Ovary (tissue), 9 donors: Measurements from ENCODE around the gene NCAM1. TPM values are rescaled to one million over a fixed set of nuclear protein-coding genes. Genes with fewer than 3 reads are reported as not detected.

Source experiments
- DNase-seq, 5 donors: peaks; one replicate each; pipeline ENCODE4 v3.0.0-alpha.2; 2019 to 2020
- H3K27ac ChIP-seq, 2 donors: fragments of 200-600 bp; one replicate each; pipeline versions ENCODE4 v1.5.1 to v1.8.0; 2019 to 2022
- H3K27me3 ChIP-seq: fragments of 200-600 bp; one replicate; pipeline ENCODE4 v1.8.0; 2022
- H3K36me3 ChIP-seq: fragments of 200-600 bp; sonication (generic); one replicate; pipeline ENCODE4 v1.5.1; 2019
- H3K4me1 ChIP-seq: one replicate; pipeline ENCODE4 v1.8.1; 2013; ENCODE audit warnings: mild to moderate bottlenecking, moderate library complexity; ENCODE audit not compliant: insufficient read depth
- H3K4me3 ChIP-seq: fragments of 200-600 bp; sonication (generic); one replicate; pipeline ENCODE4 v1.5.1; 2017
- H3K9me3 ChIP-seq, 2 donors: fragments of 200-600 bp in 1 of 2; sonication (generic) in 1 of 2; one replicate each; pipeline versions ENCODE4 v1.5.1 to v1.8.1; 2013 to 2019; ENCODE audit warnings: mild to moderate bottlenecking in 1 of 2, moderate library complexity in 1 of 2
- CTCF ChIP-seq, 3 donors: fragments of 450-650 bp in 2 of 3; fragments of 200-600 bp in 1 of 3; IDR thresholded peaks; one replicate each; pipeline versions ENCODE4 v1.5.1 to v1.8.0; 2016 to 2022; ENCODE audit warnings: antibody characterized with exemption in 3 of 3, mild to moderate bottlenecking in 1 of 3
- EP300 ChIP-seq: sonication (generic); formaldehyde crosslinking; IDR thresholded peaks from one replicate; pipeline ENCODE4 v1.6.1; 2017; ENCODE audit warnings: antibody characterized with exemption
- POLR2A ChIP-seq: fragments of 450-650 bp; IDR thresholded peaks from one replicate; pipeline ENCODE4 v1.6.1; 2017; ENCODE audit warnings: antibody characterized with exemption, mild to moderate bottlenecking, moderate library complexity
- WGBS, 3 donors: extraction: QIAGEN DNeasy Blood & Tissue Kit in 1 of 3; methylation state at CpG; one replicate each; pipeline versions ENCODE4 v1.1.5 to v1.1.7; 2013 to 2017; 5-methylcytosine and 5-hydroxymethylcytosine counted together
- intact Hi-C, 4 donors: fragments of 100-400 bp; cut with DNase I; formaldehyde crosslinking; loops; one replicate each; pipeline versions ENCODE4 v1.11.0 to v1.15.1; 2022 to 2023
- polyA plus RNA-seq, 2 donors: library from polyadenylated mRNA; stranded (reverse); fragments of 200-250 nt in 1 of 2; fragments of 350-450 nt in 1 of 2; fragmentation: Illumina TruSeq in 1 of 2; extraction: RNeasy Lipid Tissue Mini Kit (QIAGEN cat#74804) in 1 of 2; gene quantifications; one replicate each; pipeline ENCODE4 v1.2.3, GENCODE V29; 2013 to 2014
- total RNA-seq, 7 donors: library from RNA; depleted of rRNA in 2 of 7; stranded (reverse); fragments of >200 nt in 2 of 7; fragmentation: NEBNext Ultra II Directional in 3 of 7; extraction: Animal tissue kit (Norgen Biotek cat#: 25700) in 3 of 7; gene quantifications; one replicate each; pipeline versions ENCODE4 v1.1.0 to v1.2.4, GENCODE V29; 2016 to 2023
- donor health status: DM: no; HTN: no; CAD: no; lungs with moderate emphysema.
- donor health status: DM: no; HTN: no; CAD: no.
- donor health status: Bipolar disorder and iron deficiency.
- donor health status: DM: yes; HTN: yes; CAD: no.
- donor health status: DM: no; HTN: no; CAD: no.
- donor health status: DM: yes; HTN: yes; CAD: no.

Gene NCAM1
- total and polyA plus RNA-seq, 9 donors, result 23.0 to 194 (median 106) TPM

DNA sequence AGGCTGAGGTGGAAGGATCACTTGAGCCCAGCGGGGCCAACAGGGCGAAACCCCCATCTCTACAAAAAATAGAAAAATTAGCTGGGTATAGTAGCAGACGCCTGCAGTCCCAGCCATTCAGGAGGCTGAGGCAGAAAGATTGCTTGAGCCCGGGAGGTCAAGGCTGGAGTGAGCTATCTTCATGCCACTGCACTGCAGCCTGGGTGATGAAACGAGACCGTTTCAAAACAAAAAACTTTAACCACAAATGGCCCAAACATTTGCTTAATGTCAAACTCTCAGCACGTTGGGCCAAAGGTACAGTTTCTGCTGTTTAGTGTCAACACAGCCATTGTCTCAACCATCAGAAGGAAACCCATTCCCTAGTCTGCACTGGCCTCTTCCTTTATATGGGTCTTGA is 284.0 kb downstream of the NCAM1 start:
- Histone ChIP-seq H3K27me3 (no peaks in the 10 kb centered on the region), H3K9me3 (no peaks in the 10 kb centered on the region), H3K36me3 (no peaks in the 10 kb centered on the region), H3K4me3 (no peak overlapping the region), H3K27ac (no peak overlapping the region), H3K4me1 (peaks cover 5% of the 10 kb centered on the region)
- DNase-seq, result no peak
- WGBS, 3 donors, result 66 to 72% (median 69%) methylated on average over 7 of the region's 7 CpGs
- intact Hi-C loops, result no loop called here
- TF ChIP-seq POLR2A, result no peak
- TF ChIP-seq EP300, result no peak
- TF ChIP-seq CTCF (IDR thresholded peaks at IDR 0.05), result no peak

DNA sequence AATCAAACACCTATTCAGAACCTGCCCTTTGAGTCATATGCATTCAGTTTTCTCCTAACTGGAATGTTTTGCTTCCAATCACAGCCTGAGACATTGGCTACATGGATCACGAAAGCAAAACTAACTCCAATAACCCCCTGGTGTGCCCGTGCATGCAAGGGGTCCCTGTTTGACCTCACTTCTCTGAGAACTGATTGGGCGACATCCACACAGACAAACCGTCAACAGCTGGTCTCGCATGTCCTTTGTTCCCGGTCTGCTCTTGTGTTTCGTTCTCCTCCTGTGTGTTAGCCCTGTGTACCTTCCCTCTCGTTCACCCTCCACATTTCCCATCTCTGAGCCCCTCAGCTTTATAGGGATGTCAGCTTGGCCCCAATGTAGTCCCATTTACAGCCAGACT is 286.0 kb downstream of the NCAM1 start:
- no peak overlapping the region for H3K4me3 ChIP-seq
- H3K9me3 ChIP-seq, result no peaks in the 10 kb centered on the region
- H3K4me1 ChIP-seq, result peaks cover 1% of the 10 kb centered on the region
- 88 to 92% (median 90%) methylated on average over 8 of the region's 8 CpGs for WGBS, 3 donors
- H3K27ac ChIP-seq, result no peak overlapping the region
- H3K36me3 ChIP-seq, result no peaks in the 10 kb centered on the region
- intact Hi-C loops, result no loop called here
- H3K27me3 ChIP-seq, result no peaks in the 10 kb centered on the region
- TF ChIP-seq POLR2A (no peak), CTCF (IDR thresholded peaks at IDR 0.05) (no peak), EP300 (no peak)
- DNase-seq, result no peak

- H3K36me3 ChIP-seq, result no peaks in the 10 kb centered on the region
- WGBS, 3 donors, result 69 to 86% (median 81%) methylated on average over 6 of the region's 6 CpGs
- H3K27ac ChIP-seq, result no peak overlapping the region
- peaks cover 1% of the 10 kb centered on the region for H3K4me1 ChIP-seq
- intact Hi-C loops, result no loop called here
- DNase-seq, result no peak
- H3K9me3 ChIP-seq, result no peaks in the 10 kb centered on the region
- no peak for TF ChIP-seq CTCF (IDR thresholded peaks at IDR 0.05)
- TF ChIP-seq EP300, result no peak
- no peak for TF ChIP-seq POLR2A
- H3K4me3 ChIP-seq, result no peak overlapping the region
- H3K27me3 ChIP-seq, result no peaks in the 10 kb centered on the region
Measured at GRCh38 chr11:113247966-113248365, 286.7 kb downstream of the NCAM1 start.

DNA sequence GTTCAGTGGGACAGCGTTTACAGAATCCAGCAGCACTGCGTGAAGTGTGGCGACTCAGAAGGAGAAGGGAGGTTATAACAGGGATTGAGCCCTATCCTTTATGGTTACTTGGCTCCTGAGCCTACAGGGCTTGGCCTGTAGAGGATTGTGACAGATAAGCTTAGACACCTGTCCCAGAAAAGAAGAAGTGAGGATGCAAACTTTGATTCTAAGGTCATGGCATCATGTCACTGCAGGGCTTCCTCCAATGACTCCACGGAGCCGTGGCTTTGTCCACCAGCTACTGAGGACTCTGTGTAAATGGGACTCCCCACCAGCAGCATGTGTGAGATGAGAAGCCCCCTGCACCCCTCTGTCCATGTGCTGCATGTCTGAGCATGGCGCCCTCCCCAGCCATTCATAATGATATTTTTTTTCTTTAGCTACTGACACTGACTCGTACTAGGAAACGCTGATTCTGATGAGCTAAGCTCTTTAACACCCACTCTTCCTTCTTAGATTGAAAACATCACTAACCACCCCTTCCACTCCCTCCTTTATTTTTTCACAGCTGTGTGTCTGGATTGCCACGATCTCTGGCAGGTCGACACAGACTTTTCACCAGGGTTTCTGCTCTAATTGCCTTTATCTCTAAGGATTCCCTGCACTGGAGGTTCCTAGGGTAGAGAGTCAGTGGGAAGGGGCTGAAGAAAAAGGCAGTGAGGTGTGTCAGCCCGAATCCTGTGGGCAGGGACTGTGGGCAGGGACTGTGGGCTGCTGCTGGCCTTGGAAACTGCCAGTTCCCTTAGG is 287.7 kb downstream of the NCAM1 start:
- Histone ChIP-seq H3K4me1 (peaks cover 1% of the 10 kb centered on the region), H3K27ac (no peak overlapping the region), H3K27me3 (no peaks in the 10 kb centered on the region), H3K4me3 (no peak overlapping the region), H3K36me3 (no peaks in the 10 kb centered on the region), H3K9me3 (no peaks in the 10 kb centered on the region)
- TF ChIP-seq CTCF (IDR thresholded peaks at IDR 0.05), result no peak
- TF ChIP-seq POLR2A, result no peak
- no peak for TF ChIP-seq EP300
- intact Hi-C loops, result no loop called here
- DNase-seq, result no peak
- 52 to 59% (median 56%) methylated on average over 11 of the region's 11 CpGs for WGBS, 3 donors
